GM21515 (cell line): ENCODE measurements around the gene SCARF2.
"Not testable (repeated sequence)": the region's sequence is repeated elsewhere in the genome, so short reads cannot be mapped to it uniquely, and the experiment has no call there.

Experiments used
- ATAC-seq: cut with Tn5 transposase; IDR thresholded peaks from one replicate; pipeline ENCODE4 v1.9.1; 2021; ENCODE audit not compliant: unreplicated experiment

The SCARF2 gene

GRCh38 chr22:20428496-20429253 lies 8.9 kb downstream of the SCARF2 start:
- ATAC-seq = no peak

- ATAC-seq = no peak
These were observed 9.6 kb downstream of the SCARF2 start for GRCh38 chr22:20427945-20428417.

- ATAC-seq = no peak
These were observed 10.3 kb downstream of the SCARF2 start for GRCh38 chr22:20427104-20427944.

- ATAC-seq = no peak
These were observed 11.4 kb downstream of the SCARF2 start for GRCh38 chr22:20426259-20426615.

GRCh38 chr22:20425566-20426258 lies 11.9 kb downstream of the SCARF2 start:
- ATAC-seq = no peak

- no peak for ATAC-seq
These were observed 12.6 kb downstream of the SCARF2 start for GRCh38 chr22:20424932-20425565.

- ATAC-seq = no peak
These were observed 13.1 kb downstream of the SCARF2 start for GRCh38 chr22:20424568-20424931.

GRCh38 chr22:20423906-20424551 lies 13.6 kb downstream of the SCARF2 start:
- ATAC-seq = no peak

- ATAC-seq = no peak
These were observed 14.4 kb downstream of the SCARF2 start for GRCh38 chr22:20423008-20423905.

GRCh38 chr22:20422271-20423007 lies 15.2 kb downstream of the SCARF2 start:
- no peak for ATAC-seq

GRCh38 chr22:20421507-20421874 lies 16.1 kb downstream of the SCARF2 start:
- ATAC-seq = no peak

- no peak for ATAC-seq
These were observed 17.3 kb downstream of the SCARF2 start for GRCh38 chr22:20420157-20420842.

GRCh38 chr22:20419664-20419951 lies 18.0 kb downstream of the SCARF2 start:
- ATAC-seq = no peak

GRCh38 chr22:20418211-20418788 lies 19.3 kb downstream of the SCARF2 start:
- ATAC-seq = no peak

- not testable (repeated sequence) for ATAC-seq
These were observed 21.9 kb downstream of the SCARF2 start for GRCh38 chr22:20415699-20416098.

GRCh38 chr22:20415241-20415640 lies 22.4 kb downstream of the SCARF2 start:
- not testable (repeated sequence) for ATAC-seq

GRCh38 chr22:20414450-20414849 lies 23.2 kb downstream of the SCARF2 start:
- no peak for ATAC-seq

GRCh38 chr22:20414059-20414440 lies 23.6 kb downstream of the SCARF2 start:
- no peak for ATAC-seq
